Measurements from ENCODE around the gene MVB12B. TPM values are rescaled to one million over a fixed set of nuclear protein-coding genes. Genes with fewer than 3 reads are reported as not detected.

The MVB12B gene
- total RNA-seq, 1 experiment from 2014 or later, result 5.7 TPM

GRCh38 chr9:126417684-126418083 lies 91.1 kb downstream of the MVB12B start:
- H3K27ac Mint-ChIP-seq, result no peak overlapping the region
- ChIA-PET CTCF (interaction anchor here (2.0 kb wide), 1 partner anchor 65 kb away, joined by 7 read pairs; no protein-coding TSS in a partner anchor), POLR2A (no interaction called here)
- H3K36me3 Mint-ChIP-seq, result no peaks in the 10 kb centered on the region
- TF ChIP-seq, protein P1, sequence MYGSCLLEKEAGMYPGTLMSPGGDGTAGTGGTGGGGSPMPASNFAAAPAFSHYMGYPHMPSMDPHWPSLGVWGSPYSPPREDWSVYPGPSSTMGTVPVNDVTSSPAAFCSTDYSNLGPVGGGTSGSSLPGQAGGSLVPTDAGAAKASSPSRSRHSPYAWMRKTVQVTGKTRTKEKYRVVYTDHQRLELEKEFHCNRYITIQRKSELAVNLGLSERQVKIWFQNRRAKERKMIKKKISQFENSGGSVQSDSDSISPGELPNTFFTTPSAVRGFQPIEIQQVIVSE (CRISPR knock-in tag; IDR thresholded peaks at IDR 0.05; ENCODE audit: borderline replicate concordance), result no peak
- TF ChIP-seq ZNF416 (CRISPR knock-in tag; IDR thresholded peaks at IDR 0.05) (no peak), NFE2L1 (CRISPR knock-in tag; IDR thresholded peaks at IDR 0.05) (no peak), TEAD1 (CRISPR knock-in tag; IDR thresholded peaks at IDR 0.05) (no peak), KAT7 (CRISPR knock-in tag; IDR thresholded peaks at IDR 0.05; ENCODE audit: borderline replicate concordance) (no peak), ZNF317 (CRISPR knock-in tag; IDR thresholded peaks at IDR 0.05; ENCODE audit: borderline replicate concordance, low read depth) (no peak), NR3C1 (CRISPR knock-in tag; conservative IDR thresholded peaks at IDR 0.05; ENCODE audit: low read depth) (no peak), SP1 (CRISPR knock-in tag; conservative IDR thresholded peaks at IDR 0.05) (no peak)
- TF ChIP-seq, protein P2, sequence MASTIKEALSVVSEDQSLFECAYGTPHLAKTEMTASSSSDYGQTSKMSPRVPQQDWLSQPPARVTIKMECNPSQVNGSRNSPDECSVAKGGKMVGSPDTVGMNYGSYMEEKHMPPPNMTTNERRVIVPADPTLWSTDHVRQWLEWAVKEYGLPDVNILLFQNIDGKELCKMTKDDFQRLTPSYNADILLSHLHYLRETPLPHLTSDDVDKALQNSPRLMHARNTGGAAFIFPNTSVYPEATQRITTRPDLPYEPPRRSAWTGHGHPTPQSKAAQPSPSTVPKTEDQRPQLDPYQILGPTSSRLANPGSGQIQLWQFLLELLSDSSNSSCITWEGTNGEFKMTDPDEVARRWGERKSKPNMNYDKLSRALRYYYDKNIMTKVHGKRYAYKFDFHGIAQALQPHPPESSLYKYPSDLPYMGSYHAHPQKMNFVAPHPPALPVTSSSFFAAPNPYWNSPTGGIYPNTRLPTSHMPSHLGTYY (CRISPR knock-in tag; IDR thresholded peaks at IDR 0.05), result no peak
- H3K9me3 Mint-ChIP-seq, result no peaks in the 10 kb centered on the region
- no peak for DNase-seq (ENCODE audit: low spot score)
- H3K27me3 Mint-ChIP-seq (ENCODE audit: low read depth), result peaks cover 2% of the 10 kb centered on the region; the same call in 1 of the 2 replicates
- ATAC-seq, result no peak
- H3K4me3 Mint-ChIP-seq, result no peak overlapping the region
- peaks cover 32% of the 10 kb centered on the region for H3K4me1 Mint-ChIP-seq

- no peak for DNase-seq (ENCODE audit: low spot score)
- H3K4me1 Mint-ChIP-seq, result peaks cover 39% of the 10 kb centered on the region
- no peaks in the 10 kb centered on the region for H3K36me3 Mint-ChIP-seq
- POLR2A ChIA-PET, result no interaction called here
- CTCF ChIA-PET, result no interaction called here
- no peak overlapping the region for H3K4me3 Mint-ChIP-seq
- no peak overlapping the region for H3K27ac Mint-ChIP-seq
- no peak for TF ChIP-seq CREB1 (CRISPR knock-in tag; IDR thresholded peaks at IDR 0.05)
- TF ChIP-seq, protein P3, sequence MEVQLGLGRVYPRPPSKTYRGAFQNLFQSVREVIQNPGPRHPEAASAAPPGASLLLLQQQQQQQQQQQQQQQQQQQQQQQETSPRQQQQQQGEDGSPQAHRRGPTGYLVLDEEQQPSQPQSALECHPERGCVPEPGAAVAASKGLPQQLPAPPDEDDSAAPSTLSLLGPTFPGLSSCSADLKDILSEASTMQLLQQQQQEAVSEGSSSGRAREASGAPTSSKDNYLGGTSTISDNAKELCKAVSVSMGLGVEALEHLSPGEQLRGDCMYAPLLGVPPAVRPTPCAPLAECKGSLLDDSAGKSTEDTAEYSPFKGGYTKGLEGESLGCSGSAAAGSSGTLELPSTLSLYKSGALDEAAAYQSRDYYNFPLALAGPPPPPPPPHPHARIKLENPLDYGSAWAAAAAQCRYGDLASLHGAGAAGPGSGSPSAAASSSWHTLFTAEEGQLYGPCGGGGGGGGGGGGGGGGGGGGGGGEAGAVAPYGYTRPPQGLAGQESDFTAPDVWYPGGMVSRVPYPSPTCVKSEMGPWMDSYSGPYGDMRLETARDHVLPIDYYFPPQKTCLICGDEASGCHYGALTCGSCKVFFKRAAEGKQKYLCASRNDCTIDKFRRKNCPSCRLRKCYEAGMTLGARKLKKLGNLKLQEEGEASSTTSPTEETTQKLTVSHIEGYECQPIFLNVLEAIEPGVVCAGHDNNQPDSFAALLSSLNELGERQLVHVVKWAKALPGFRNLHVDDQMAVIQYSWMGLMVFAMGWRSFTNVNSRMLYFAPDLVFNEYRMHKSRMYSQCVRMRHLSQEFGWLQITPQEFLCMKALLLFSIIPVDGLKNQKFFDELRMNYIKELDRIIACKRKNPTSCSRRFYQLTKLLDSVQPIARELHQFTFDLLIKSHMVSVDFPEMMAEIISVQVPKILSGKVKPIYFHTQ (CRISPR knock-in tag; IDR thresholded peaks at IDR 0.05), result no peak
- TF ChIP-seq JAZF1 (CRISPR knock-in tag; IDR thresholded peaks at IDR 0.05), result no peak
- TF ChIP-seq, protein P4, sequence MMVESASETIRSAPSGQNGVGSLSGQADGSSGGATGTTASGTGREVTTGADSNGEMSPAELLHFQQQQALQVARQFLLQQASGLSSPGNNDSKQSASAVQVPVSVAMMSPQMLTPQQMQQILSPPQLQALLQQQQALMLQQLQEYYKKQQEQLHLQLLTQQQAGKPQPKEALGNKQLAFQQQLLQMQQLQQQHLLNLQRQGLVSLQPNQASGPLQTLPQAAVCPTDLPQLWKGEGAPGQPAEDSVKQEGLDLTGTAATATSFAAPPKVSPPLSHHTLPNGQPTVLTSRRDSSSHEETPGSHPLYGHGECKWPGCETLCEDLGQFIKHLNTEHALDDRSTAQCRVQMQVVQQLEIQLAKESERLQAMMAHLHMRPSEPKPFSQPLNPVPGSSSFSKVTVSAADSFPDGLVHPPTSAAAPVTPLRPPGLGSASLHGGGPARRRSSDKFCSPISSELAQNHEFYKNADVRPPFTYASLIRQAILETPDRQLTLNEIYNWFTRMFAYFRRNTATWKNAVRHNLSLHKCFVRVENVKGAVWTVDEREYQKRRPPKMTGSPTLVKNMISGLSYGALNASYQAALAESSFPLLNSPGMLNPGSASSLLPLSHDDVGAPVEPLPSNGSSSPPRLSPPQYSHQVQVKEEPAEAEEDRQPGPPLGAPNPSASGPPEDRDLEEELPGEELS (CRISPR knock-in tag; IDR thresholded peaks at IDR 0.05), result no peak
- TF ChIP-seq ZNF425 (CRISPR knock-in tag; conservative IDR thresholded peaks at IDR 0.05), result no peak
- TF ChIP-seq IRF2 (CRISPR knock-in tag; IDR thresholded peaks at IDR 0.05; ENCODE audit: borderline replicate concordance, low read depth), result no peak
- H3K9me3 Mint-ChIP-seq, result no peaks in the 10 kb centered on the region
- no peak for ATAC-seq
- peaks cover 2% of the 10 kb centered on the region; the same call in 1 of the 2 replicates for H3K27me3 Mint-ChIP-seq (ENCODE audit: low read depth)
Measured at GRCh38 chr9:126418608-126419007, 92.0 kb downstream of the MVB12B start.

Measured in WTC11 (cell line).